T-helper 1 cell (primary cell): ENCODE data around the gene PIM1.
"Not testable (repeated sequence)": the region's sequence is repeated elsewhere in the genome, so short reads cannot be mapped to it uniquely, and the experiment has no call there.

Source experiments
- DNase-seq, 5 donors: peaks; one replicate each; pipeline ENCODE4 v3.0.0-alpha.2; 2012 to 2020

PIM1 gene

DNA sequence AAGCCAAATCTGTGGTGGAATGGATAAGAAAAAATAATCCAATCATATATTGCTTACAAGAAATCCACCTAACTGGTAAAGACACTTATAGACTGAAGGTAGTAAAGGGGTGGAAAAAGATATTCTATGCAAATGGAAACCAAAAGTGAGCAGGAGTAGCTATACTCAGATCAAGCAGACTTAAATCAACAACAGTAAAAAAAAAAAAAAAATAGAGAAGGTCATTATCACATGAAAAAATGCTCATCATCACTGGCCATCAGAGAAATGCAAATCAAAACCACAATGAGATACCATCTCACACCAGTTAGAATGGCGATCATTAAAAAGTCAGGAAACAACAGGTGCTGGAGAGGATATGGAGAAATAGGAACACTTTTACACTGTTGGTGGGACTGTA, 24.9 kb downstream of the PIM1 start:
- peak in 1 of 5 donors; percentile 48 for DNase-seq

DNA sequence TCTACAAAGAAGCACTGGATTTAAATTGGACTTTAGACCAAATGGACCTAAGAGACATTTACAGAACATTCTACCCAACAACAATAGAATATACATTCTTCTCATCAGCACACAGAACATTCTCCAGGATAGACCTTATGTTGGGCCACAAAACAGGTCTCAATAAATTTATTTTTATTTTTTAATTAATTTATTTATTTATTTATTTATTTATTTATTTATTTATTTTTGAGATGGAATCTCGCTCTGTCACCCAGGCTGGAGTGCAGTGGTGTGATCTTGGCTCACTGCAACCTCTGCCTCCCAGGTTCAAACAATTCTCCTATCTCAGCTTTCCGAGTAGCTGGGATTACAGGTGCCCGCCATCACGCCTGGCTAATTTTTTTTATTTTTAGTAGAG, 26.5 kb downstream of the PIM1 start:
- DNase-seq, result not testable (repeated sequence)

DNA sequence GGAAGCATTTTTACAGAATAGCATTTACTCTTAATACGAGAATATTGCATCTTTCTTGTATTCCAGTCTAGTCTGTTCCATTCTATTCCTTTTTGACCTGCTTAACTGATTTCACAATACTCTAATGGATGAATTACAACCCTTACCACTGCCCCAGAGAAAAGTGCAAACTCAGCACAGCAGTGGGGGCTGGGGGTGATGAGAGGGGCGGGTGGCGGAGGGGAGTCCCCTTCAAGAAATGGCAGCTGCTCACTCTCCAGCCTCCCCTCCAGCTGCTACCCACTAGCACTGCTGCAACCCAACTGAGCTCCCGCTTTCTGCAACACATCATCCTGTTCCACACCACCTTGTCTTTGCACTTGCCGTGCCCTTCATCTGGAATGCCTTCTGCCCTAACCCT, 30.1 kb downstream of the PIM1 start:
- no peak for DNase-seq

DNA sequence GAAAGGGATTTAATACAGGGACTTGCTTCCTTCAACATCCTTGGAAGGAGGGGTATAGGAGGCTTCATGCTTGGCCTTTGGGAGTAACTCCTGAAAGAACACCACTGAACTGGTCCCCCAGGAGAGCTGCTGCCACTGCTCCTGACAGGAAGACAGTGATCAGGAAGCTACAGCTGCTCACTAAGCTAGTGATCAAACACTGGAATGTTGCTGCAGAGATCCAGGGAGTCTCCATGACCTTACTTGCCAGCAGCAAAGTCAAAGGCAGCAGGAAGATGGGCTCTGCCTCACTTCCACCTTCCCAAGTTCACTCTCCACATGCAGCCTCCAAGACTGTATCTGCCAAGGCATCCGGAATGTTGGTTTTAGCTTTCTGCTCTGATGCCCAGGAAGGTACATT, 31.8 kb downstream of the PIM1 start:
- no peak for DNase-seq

DNA sequence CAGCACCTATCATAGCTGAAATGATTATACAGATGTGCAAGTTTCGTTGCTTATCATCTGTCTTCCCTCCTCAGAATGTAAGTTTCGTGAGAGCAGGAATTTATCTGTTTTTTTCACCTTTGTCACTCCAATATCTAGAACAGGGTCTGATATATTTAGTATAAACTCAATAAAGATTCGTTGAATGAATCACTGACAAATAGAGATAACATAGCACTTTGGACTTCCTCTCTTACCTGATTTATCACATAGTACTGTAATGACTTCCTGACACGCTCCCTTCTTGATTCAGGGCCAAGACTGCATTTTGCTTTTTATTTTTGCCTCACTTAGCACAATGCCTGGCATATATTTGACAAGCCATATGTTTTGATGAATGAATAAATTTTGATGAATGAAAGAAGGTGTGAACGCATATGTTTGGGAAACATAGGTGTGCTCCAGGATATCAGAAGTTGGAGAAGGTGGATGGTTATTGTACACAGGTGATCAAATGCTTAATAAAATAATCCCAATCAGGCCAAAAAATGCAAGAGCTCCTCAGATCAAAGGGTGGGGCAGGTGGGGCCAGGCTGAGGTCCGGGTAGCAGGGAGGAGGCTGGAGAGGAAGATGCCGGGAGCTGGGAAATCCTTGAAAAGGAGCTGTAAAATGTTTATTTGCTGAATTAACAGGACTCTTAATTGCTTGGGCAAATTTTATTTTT, 33.0 kb downstream of the PIM1 start:
- DNase-seq, result no peak

DNA sequence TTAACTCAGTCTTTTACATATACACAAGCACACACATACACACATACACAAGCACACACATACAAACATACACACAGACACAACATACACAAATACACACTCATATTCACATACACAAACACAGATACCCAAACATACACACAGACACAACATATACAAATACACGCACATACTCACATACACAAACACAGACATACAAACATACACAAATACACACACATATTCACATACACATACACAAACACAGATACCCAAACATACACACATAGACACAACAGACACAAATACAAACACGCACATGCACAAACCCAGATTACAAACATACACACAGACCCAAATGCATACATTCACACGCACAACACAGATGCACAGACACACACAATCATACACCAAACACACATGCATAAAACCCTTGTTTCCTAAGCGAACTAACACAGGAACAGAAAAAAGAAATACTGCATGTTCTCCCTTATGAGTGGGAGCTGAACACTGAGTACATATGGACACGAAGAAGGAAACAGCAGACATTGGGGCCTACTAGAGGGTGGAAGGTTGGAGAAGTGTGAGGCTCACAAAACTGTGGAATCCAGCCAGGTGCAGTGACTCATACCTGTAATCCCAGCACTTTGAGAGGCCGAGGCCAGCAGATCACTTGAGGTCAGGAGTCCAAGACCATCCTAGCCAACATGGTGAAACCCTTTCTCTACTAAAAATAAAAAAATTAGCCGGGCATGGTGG, 34.2 kb downstream of the PIM1 start:
- no peak for DNase-seq

DNA sequence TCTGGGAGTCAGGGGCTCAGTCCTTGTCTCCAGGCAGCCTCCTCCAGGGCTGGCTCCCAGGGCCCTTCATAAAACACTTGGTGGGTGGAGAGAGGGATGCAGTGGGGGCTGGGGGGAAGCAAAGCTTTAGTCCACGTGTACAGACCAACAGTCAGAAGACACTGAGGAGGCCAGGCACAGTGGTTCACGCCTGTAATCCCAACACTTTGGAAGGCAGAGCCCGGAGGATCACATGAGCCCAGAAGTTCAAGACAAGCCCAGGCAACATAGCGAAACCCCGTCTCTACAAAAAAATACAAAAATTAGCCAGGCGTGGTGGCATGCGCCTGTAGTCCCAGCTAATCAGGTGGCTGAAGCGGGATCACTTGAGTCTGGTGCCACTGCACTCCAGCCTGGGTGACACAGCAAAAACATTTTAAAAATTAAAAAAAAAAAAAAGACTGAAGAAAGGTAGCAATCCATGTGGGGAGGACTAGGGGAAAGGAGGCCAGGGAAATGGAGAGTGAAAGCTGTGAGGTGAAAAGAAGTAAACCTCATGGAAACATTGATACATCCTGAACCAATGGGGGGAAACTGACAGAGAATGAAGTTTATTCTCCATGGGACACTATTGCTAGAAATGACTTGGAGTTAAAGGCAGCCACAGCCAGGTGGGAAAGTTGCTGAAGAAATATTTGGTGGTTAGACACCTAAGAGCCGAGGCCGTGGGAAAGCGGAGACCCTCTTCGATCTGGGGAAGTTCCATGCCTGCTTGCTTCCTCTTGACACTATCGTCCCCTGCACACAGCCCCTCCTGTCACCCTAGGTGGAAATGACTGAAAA, 35.4 kb downstream of the PIM1 start:
- no peak for DNase-seq

DNA sequence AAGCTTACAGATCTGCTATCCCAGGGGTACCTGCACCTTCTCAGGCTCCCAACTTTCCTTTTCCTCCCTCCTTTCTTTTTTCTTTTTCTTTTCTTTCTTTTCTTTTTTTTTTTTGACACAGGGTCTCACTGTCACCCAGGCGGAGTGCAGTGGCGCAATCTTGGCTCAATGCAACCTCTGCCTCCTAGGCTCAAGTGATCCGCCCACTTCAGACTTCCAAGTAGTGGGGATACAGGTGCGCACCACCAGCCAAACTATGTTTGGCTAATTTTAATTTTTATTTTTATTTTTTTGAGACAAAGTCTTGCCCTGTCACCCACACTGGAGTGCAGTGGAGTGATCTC, 36.0 kb downstream of the PIM1 start:
- no peak for DNase-seq

DNA sequence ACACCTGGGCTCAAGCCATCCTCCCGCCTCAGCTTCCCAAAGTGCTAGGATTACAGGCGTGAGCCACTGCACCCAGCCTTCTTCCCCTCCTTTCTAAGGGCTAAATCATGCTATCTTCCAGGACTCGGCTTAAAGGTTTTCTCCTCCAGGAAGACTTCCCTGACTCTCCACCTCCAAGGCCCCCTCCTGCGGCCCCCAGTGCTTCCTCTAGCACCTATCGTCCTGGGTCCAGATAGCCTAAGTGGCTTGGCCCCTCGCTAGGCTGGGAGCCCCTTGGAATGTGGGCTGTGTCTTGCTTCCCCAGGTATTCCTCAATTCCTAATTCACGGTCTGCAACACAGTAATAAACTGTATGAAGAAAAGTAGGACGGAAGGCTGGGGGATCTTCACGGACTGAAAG, 36.7 kb downstream of the PIM1 start:
- DNase-seq, result no peak

DNA sequence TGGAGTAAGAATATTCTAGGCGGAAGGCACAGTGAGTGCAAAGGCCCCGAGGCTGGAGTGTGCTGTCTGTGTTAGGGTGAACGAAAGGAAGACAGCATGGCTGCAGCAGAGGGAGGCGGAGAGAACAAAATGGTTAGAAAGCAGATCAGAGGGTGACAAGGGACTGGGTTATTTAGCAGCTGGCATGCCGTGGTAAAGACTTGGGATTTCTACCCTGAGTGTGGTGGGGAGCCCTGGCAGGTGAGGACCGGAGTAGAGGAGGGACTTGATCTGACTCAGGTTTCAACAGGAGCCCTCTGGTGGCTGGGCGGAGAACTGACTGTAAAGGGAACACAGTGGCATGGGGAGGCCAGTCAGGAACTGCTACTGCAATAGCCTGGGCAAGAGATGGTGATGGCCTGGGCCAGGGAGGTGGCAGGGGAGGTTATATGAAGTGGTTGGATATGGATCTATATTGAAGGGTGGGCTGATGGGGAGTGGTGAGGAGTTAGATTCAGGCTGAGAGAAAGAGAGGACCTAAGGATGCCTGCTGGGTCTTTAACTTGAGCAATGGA, 38.0 kb downstream of the PIM1 start:
- DNase-seq, result peak; percentile 70 to 92 (median 79)

DNA sequence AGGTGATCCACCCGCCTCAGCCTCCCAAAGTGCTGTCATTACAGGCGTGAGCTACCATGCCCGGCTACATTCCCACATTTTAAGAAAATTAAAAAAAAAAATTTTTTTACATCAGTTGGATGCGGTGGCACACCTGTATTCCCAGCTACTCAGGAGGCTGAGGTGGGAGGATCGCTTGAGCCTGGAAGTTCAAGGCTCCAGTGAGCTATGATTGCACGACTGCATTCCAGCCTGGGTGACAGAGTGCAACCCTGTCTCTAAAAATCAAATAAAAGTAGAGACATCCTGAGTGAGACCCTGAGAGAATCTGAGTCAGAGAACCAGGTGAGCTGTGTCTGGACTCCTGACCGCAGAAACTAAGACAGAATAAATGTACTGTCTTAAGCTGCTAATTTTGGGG, 38.8 kb downstream of the PIM1 start:
- DNase-seq, result no peak

DNA sequence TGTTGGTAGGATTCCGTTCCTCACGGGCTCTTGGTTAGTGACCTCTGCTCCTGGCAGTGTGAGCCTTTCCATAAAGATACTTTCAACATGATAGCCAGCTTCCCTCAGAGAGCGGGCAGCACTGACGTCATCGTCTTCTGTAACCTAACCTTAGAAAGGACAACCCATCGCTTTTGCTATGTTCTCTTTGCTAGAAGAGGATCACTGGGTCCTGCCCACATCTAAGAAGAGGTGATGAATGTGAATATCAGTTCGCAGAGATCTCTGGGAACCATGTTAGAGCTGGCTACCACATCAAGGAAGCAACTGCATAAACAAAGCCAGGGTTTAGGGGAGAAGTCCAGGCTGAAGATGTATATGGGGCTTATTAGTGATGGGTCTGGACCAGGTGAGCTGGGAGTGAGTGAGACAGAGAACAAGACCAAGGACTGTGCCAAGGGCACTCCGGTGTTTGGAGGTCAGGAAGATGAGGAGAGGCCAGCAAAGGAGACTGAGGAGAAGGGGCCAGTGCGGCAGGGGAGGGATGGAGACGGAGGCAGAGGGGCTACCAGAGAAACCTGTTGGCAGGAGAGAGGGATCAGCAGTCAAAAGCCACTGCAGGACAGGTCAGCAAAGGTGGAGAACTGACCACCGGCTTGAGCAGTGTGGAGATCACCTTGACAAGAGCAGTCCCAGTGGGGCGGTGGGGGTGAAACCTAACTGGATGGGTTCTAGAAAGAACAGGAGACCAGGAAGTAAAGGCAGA, 39.7 kb downstream of the PIM1 start:
- peak in 4 of 5 donors; percentile 21 to 85 (median 39) for DNase-seq

DNA sequence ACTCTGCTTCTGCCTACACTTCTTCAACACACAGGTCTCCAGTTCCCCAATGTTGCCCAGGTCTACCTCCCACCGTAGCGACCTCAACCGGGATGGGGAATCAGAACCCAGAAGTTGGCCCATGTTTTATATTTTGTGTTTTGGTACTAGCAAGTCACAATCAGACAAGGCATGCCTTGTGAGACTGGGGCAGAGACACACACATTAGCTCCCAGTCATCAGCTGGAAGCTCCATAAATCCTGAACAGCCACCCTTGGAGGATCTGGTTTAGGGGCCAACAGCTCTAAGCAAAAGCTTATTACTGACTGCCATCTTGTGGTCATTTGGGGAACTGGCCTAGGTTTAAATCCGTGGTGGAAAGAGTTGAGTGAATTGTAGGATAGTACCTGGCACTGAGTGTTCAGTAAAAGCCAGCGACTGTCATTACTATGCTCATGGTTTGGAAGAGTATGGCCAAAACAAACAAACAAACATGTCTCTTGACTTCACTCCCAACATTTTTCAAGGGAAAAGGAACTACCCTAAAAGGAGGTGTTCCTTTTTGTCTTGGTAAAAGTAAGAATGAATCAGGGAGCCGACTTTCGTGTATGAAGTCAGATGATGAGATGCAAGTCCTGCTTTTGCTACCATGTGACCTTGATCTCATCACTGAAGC, 40.5 kb downstream of the PIM1 start:
- DNase-seq, result peak; percentile 27 to 84 (median 69)

DNA sequence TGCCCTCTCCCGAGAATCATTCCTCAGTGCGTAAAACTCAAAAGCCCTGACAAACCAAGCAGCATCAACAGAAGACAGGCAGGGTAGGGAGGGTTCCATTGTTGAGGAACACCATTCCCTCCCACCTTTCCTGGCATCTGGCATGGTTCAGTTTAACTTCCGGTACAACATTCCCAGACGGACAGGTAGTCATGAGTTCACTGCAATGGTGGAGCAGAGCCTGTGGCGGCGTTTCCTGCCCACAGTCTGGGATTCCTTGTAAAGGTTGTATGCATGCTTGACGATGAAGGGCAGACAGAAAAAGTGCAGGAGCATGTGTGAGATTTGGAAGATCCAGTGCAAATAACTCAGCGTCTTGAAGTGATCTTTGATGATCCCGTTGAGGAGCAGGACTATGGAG, 42.3 kb downstream of the PIM1 start:
- DNase-seq, result no peak

DNA sequence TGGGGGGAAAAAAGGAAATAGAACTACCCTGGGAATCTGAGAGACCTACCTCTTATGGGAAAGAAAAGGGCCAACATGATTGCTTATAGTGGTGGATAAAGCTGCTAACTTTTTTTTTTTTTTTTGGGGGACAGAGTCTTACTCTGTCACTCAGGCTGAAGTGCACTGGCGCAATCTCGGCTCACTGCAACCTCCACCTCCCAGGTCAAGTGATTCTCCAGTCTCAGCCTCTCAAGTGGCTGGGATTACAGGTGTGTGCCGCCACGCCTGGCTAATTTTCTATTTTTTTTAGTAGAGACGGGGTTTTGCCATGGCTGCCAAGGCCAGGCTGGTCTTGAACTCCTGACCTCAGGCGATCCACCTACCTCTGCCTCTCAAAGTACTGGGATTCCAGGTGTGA, 48.1 kb downstream of the PIM1 start:
- DNase-seq, result no peak

DNA sequence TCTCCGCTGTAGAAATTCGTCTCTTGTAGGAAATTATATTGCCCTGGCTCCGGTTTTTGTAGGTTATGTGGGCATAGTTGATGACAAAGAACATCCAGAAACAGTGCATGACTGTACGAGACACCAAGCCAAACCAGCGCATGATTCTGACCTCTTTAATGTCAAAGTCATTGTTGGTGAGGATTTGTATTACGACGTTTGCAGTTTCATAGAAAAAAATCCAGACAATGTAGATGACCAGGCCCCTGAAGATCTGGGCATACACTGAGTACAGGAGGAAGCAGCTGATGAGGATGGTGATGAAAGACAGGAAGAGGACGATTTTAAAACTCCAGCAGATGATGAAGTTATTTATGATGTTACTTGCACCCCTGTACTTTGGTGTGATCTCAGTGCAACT, 48.6 kb downstream of the PIM1 start:
- DNase-seq, result no peak

DNA sequence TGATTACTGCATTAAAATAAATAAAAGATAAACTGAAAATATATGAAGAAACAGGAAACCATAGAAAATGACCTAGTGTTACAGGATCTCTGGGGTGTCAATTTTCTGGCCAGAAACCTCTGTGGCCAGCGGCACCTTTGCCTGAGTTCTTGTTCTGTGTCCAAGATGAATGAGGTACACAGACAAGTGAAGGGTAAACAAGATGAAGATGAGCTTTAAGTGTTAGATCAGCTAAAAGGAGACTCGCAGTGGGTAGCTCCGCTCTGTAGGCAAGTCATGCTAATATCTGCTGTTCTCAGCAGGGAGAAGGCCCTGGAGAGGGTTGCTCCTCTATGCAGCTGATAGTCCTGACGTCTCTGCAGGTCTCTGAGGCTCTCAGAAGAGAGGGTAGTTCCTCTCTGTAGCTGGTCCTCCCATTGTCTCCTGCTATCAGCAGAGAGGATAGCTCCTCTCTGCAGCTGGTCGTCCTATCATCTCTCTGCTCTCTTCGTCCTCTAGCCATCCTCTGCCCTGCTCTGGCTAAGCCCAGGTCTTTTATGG, 51.7 kb downstream of the PIM1 start:
- DNase-seq, result no peak

DNA sequence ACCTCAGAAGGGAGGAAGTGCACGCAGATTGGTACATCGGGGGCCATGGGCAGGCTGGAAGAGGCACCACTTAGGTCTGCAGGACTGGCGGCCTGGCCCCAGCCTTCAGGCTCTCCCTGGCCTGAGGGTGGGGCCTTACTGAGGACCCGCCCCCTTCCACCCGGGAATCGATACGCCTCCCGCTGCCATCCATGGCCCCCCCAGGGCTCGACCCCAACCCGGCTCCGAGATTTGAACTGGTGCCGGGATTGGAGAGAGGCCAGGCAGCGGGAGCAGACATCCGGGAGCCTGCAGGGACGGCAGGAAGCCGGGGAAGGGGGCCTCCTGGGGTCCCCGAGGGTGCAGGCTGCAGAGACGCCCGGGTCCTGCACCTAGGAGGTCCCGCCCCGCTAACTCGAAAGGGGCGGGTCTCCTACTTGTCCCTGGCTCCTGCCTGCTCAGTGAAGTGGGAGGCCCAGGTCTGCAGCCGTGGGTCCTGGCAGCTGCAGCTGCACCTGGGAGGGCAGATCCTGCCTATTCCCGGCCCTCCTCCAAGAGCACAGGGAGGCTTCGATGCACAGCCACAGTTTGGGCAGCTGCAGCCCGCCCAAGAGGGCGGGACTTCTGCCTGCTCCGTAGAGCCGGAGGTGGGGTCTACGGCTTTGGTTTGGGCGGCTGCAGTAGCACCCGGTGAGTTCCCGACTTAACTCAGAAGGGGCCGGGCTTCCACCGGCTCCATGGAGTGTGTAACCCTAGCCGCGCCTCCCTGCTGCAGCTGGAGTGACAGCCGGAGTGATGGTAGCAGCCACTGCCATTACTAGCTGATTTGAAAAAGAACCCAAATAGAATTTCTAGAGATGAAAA, 52.4 kb downstream of the PIM1 start:
- peak; percentile 16 to 87 (median 54) for DNase-seq

DNA sequence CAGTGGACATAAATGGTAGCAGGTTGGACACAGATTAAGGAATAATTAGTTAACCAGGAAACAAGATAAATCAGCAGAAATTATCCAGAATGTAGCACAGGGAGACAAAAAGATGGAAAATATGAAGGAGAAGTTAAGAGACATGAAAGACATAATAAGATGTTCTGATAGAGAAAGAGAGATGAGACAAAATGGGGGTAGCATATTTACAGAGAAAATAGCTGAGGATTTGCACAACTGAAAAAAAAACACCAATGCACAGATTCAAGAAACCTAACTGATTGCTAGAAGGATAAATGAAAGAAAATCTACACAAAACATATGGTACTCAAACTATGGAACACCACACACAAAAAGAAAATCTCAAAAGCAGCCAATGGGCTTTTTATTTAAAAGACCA, 53.0 kb downstream of the PIM1 start:
- DNase-seq, result no peak
